ENCODE data around the gene ARHGEF5.
"Not testable (repeated sequence)": the region's sequence is repeated elsewhere in the genome, so short reads cannot be mapped to it uniquely, and the experiment has no call there.

DNA sequence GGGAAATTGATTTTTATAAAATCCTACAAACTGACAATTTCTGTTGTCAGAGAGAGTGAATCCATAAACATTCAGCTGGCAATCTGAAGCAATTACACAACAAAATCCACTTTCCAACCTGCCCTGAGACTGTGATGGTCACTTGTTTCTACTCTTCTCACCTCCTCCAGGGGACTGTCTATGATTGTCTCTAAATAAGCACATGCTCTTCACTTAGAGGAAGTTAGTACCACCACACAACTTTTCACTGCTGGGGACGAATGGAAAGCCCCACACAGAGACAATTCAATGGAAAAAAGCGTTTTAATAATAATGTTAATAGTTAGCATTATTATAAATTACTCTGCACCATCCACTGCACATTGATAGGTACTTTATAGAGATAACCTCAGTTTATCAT lies 35.7 kb upstream of the ARHGEF5 start:
- TF ChIP-seq, protein P1, sequence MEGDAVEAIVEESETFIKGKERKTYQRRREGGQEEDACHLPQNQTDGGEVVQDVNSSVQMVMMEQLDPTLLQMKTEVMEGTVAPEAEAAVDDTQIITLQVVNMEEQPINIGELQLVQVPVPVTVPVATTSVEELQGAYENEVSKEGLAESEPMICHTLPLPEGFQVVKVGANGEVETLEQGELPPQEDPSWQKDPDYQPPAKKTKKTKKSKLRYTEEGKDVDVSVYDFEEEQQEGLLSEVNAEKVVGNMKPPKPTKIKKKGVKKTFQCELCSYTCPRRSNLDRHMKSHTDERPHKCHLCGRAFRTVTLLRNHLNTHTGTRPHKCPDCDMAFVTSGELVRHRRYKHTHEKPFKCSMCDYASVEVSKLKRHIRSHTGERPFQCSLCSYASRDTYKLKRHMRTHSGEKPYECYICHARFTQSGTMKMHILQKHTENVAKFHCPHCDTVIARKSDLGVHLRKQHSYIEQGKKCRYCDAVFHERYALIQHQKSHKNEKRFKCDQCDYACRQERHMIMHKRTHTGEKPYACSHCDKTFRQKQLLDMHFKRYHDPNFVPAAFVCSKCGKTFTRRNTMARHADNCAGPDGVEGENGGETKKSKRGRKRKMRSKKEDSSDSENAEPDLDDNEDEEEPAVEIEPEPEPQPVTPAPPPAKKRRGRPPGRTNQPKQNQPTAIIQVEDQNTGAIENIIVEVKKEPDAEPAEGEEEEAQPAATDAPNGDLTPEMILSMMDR (IDR thresholded peaks at IDR 0.05): not testable (repeated sequence)
- TF ChIP-seq EP300 (IDR thresholded peaks at IDR 0.05; ENCODE audit: low read depth); POLR2A (IDR thresholded peaks at IDR 0.05): not testable (repeated sequence)
